Nephron progenitor cell (in vitro differentiated cells): Measurements from ENCODE around the gene PPP1R13L.

Experiments used
- DNase-seq: peaks from one replicate; pipeline ENCODE4 v3.0.0; 2021
- H3K27ac Mint-ChIP-seq: 2 replicates; pipeline ENCODE4 v1.8.0; 2021; ENCODE audit warnings: mild to moderate bottlenecking, moderate library complexity, mixed read lengths
- H3K27me3 Mint-ChIP-seq: 2 replicates; pipeline ENCODE4 v1.8.0; 2021; ENCODE audit warnings: mild to moderate bottlenecking, low read depth, mixed read lengths; ENCODE audit not compliant: poor library complexity
- H3K36me3 Mint-ChIP-seq: 2 replicates; pipeline ENCODE4 v1.8.0; 2021; ENCODE audit warnings: low read depth, mixed read lengths
- H3K4me1 Mint-ChIP-seq: 2 replicates; pipeline ENCODE4 v1.8.0; 2021; ENCODE audit warnings: mixed read lengths
- H3K4me3 Mint-ChIP-seq: 2 replicates; pipeline ENCODE4 v1.8.0; 2021; ENCODE audit warnings: mild to moderate bottlenecking, moderate library complexity, mixed read lengths
- H3K9me3 Mint-ChIP-seq: 2 replicates; pipeline ENCODE4 v1.8.0; 2021; ENCODE audit warnings: mild to moderate bottlenecking, moderate library complexity, mixed read lengths
- CTCF ChIP-seq: fragments of 200-600 bp; sonication (generic); IDR thresholded peaks from 2 replicates; pipeline ENCODE4 v1.5.0; 2021; ENCODE audit warnings: antibody characterized with exemption

Gene PPP1R13L

DNA sequence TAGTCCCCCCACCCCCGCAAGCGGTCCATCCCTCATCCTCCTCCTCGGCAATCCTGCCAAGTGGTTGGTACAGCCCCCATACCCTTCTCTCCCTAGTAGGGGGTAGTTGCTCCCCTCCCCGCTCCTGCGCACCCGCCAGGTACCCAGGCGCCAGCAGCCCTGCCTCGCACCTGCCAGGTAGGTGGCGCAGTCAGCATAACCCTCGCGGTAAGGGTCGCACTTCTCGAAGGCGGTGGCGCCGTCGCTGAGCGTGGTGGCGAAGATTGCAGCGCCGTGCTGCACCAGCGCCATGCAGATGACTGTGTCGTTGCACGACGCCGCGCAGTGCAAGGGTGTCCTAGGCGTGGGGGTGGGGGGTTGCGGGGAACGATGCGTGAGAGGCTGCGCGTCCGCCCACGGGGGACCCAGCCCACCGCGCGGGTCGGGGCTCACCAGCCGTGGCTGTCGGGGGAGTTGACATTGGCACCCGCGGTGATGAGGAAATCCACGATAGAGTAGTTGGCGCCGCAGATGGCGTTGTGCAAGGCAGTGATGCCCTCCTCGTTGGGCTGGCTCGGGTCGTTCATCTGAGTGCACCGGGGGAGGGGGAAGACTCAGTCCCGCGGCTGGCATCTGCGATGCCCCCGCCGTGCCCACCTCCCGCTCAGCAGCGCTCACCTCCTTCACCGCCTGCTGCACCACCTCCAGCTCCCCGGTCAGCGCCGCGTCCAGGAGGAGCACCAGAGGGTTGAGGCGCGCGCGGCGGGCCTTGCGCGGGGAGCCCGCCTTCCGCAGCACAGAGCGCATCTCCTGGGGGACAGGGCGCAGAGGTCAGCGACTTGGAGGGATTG, 19.3 kb downstream of the PPP1R13L start:
- Mint-ChIP-seq H3K27me3 (peaks cover 52% of the 10 kb centered on the region), H3K4me1 (no peaks in the 10 kb centered on the region), H3K4me3 (no peak overlapping the region), H3K36me3 (no peaks in the 10 kb centered on the region), H3K9me3 (no peaks in the 10 kb centered on the region), H3K27ac (no peak overlapping the region)
- no peak for DNase-seq
- no peak for TF ChIP-seq CTCF

DNA sequence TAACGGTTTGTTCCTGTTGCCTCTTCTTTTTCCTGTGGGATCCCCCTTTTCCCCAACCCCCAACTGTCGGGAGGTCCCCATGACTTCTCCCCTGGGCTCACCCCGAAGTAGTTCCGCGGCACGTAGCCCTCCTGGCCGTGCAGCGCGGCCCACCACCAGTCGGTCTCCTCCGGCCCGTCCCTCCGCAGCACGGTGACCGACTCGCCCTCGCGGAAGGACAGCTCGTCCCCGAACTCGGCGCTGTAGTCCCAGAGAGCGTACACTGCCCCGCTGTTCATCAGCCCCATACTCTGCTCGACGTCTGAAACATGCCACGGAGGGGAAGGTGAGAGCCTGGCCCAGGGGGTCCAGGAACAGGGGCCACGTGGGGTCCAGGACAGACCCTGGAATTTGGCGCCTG, 22.4 kb downstream of the PPP1R13L start:
- H3K9me3 Mint-ChIP-seq: no peaks in the 10 kb centered on the region
- peaks cover 35% of the 10 kb centered on the region for H3K27me3 Mint-ChIP-seq
- H3K4me3 Mint-ChIP-seq: no peak overlapping the region
- H3K36me3 Mint-ChIP-seq: no peaks in the 10 kb centered on the region
- no peak for DNase-seq
- TF ChIP-seq CTCF: no peak
- no peak overlapping the region for H3K27ac Mint-ChIP-seq
- no peaks in the 10 kb centered on the region for H3K4me1 Mint-ChIP-seq

DNA sequence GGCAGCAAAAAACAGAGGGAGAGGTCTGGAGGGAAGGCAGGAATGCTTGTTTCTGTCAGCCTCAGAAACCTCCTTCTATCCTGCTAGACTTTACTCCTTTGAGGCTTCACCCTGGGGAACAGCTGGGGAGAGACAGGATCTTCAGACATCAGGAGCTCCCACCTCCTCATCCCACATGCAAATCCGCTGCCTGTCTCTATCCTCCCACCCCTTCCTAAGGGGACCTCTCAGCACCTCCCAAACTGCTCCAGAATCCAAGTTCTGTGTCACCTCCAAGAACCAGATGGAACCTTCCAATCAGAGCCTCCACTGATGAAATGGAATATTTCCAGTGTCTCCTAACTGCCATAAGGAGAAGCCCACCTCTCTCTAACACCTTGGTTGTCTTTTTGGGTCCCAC, 24.8 kb downstream of the PPP1R13L start:
- no peak overlapping the region for H3K4me3 Mint-ChIP-seq

GRCh38 chr19:45376045-45376724, 28.7 kb downstream of the PPP1R13L start:
- H3K4me3 Mint-ChIP-seq: no peak overlapping the region
- peaks cover 3% of the 10 kb centered on the region for H3K27me3 Mint-ChIP-seq
- TF ChIP-seq CTCF: no peak
- H3K4me1 Mint-ChIP-seq: peaks cover 29% of the 10 kb centered on the region
- H3K27ac Mint-ChIP-seq: peak overlapping the region; percentile 64
- H3K36me3 Mint-ChIP-seq: no peaks in the 10 kb centered on the region
- peak; percentile 50 for DNase-seq
- H3K9me3 Mint-ChIP-seq: no peaks in the 10 kb centered on the region

More for the DNA sequence above, 24.8 kb downstream of the PPP1R13L start:
- no peak for TF ChIP-seq CTCF
- DNase-seq: no peak
- Mint-ChIP-seq H3K9me3 (no peaks in the 10 kb centered on the region), H3K36me3 (no peaks in the 10 kb centered on the region), H3K4me1 (peaks cover 12% of the 10 kb centered on the region), H3K27ac (no peak overlapping the region), H3K27me3 (peaks cover 14% of the 10 kb centered on the region)

- no peaks in the 10 kb centered on the region for H3K9me3 Mint-ChIP-seq
Observed at GRCh38 chr19:45370410-45371204, 34.3 kb downstream of the PPP1R13L start, which contains the start of gene ERCC2. Gene ERCC2, minus strand, starts transcription at chr19:45370573. Its CDS starts 33 bp downstream, at chr19:45370540.

More at GRCh38 chr19:45370410-45371204, 34.3 kb downstream of the PPP1R13L start, which contains the start of gene ERCC2:
- Mint-ChIP-seq H3K4me1 (peaks cover 36% of the 10 kb centered on the region), H3K36me3 (peaks cover 11% of the 10 kb centered on the region), H3K4me3 (peak within 1 kb of the TSS; percentile 87), H3K27me3 (peaks cover 7% of the 10 kb centered on the region), H3K27ac (peak within 1 kb of the TSS; percentile 99)
- peak; percentile 100 for DNase-seq
- no peak for TF ChIP-seq CTCF
